Right lobe of liver (tissue), 4 donors: ENCODE measurements around the gene UGT1A10.

ENCODE experiments used
- CTCF ChIP-seq, 4 donors: fragments of 200-600 bp in 3 of 4; fragments of 450-650 bp in 1 of 4; IDR thresholded peaks; one replicate each; pipeline versions ENCODE4 v1.5.1 to v1.8.0; 2016 to 2022; ENCODE audit warnings: antibody characterized with exemption in 4 of 4, mild to moderate bottlenecking in 2 of 4
- POLR2A ChIP-seq: fragments of 450-650 bp; IDR thresholded peaks from one replicate; pipeline ENCODE4 v1.6.1; 2017; ENCODE audit warnings: antibody characterized with exemption, mild to moderate bottlenecking
- donor health status: DM: no; HTN: no; CAD: no.
- donor health status: DM: no; HTN: no; CAD: no.
- donor health status: DM: no; HTN: yes; CAD: no.

- TF ChIP-seq CTCF (IDR thresholded peaks at IDR 0.05) = no peak
- TF ChIP-seq POLR2A = no peak
These were observed 155.7 kb downstream of the UGT1A10 start for GRCh38 chr2:233791883-233792329.
